Neural cell (in vitro differentiated cells): Measurements from ENCODE around the gene CACUL1. TPM values are rescaled to one million over a fixed set of nuclear protein-coding genes. Genes with fewer than 3 reads are reported as not detected.
A peak's percentile ranks its signal among the peaks of the same experiment; 100 is the strongest.

Experiments used
- H2AFZ ChIP-seq: fragments of 200-600, 300-800 bp; sonication (generic), shearing (Covaris generic); 2 replicates; pipeline ENCODE4 v1.6.0; 2014; ENCODE audit warnings: low read depth, mild to moderate bottlenecking, antibody characterized with exemption, low read length, moderate library complexity
- H3F3A ChIP-seq: fragments of 200-600 bp; shearing (Covaris generic); 2 replicates; pipeline ENCODE4 v1.6.1; 2016; ENCODE audit warnings: mild to moderate bottlenecking, moderate library complexity, mixed read lengths, antibody characterized with exemption, low read length; ENCODE audit not compliant: insufficient read depth, poor library complexity, severe bottlenecking
- H3K27ac ChIP-seq: fragments of 200-600, 300-800 bp; sonication (generic), shearing (Covaris generic); 2 replicates; pipeline ENCODE4 v1.5.1; 2014; ENCODE audit warnings: mild to moderate bottlenecking, low read length, moderate library complexity
- H3K27me3 ChIP-seq: fragments of 300-800, 200-600 bp; sonication (generic), shearing (Covaris generic); 2 replicates; pipeline ENCODE4 v1.6.0; 2014; ENCODE audit warnings: mild to moderate bottlenecking, low read depth, low read length, moderate library complexity; ENCODE audit not compliant: insufficient read depth
- H3K36me3 ChIP-seq: fragments of 300-800, 200-600 bp; sonication (generic), shearing (Covaris generic); 2 replicates; pipeline ENCODE4 v1.5.1; 2014; ENCODE audit warnings: mild to moderate bottlenecking, antibody characterized with exemption, low read length, moderate library complexity; ENCODE audit not compliant: insufficient read depth
- H3K4me2 ChIP-seq: fragments of 300-800, 200-600 bp; sonication (generic), shearing (Covaris generic); 2 replicates; pipeline ENCODE4 v1.6.0; 2014; ENCODE audit warnings: mild to moderate bottlenecking, low read length
- H3K4me3 ChIP-seq: fragments of 300-800, 200-600 bp; sonication (generic), shearing (Covaris generic); 2 replicates; pipeline ENCODE4 v1.5.1; 2014; ENCODE audit warnings: mild to moderate bottlenecking, low read length, moderate library complexity
- H3K79me2 ChIP-seq: fragments of 200-600 bp; shearing (Covaris generic); replicated peaks from 2 replicates; pipeline ENCODE4 v1.6.0; 2014; ENCODE audit warnings: mild to moderate bottlenecking, low read length, moderate library complexity; ENCODE audit not compliant: insufficient read depth
- H3K9ac ChIP-seq: fragments of 300-800, 200-600 bp; sonication (generic), shearing (Covaris generic); 2 replicates; pipeline ENCODE4 v1.6.1; 2016; ENCODE audit warnings: mild to moderate bottlenecking, low read length, mixed read lengths
- H3K9me2 ChIP-seq: fragments of 200-600 bp; shearing (Covaris generic); 2 replicates; pipeline ENCODE4 v1.6.1; 2016; ENCODE audit warnings: mild to moderate bottlenecking, low read length, mixed read lengths; ENCODE audit not compliant: insufficient read depth
- H3K9me3 ChIP-seq: fragments of 200-600, 300-800 bp; sonication (generic), shearing (Covaris generic); 2 replicates; pipeline ENCODE4 v1.6.1; 2016; ENCODE audit warnings: mild to moderate bottlenecking, mixed run types, low read length, moderate library complexity, mixed read lengths
- H4K20me1 ChIP-seq: fragments of 200-600 bp; shearing (Covaris generic); 2 replicates; pipeline ENCODE4 v1.6.1; 2016; ENCODE audit warnings: mild to moderate bottlenecking, mixed run types; ENCODE audit not compliant: insufficient read depth
- EP300 ChIP-seq: fragments of 450-650 bp; conservative IDR thresholded peaks from 2 replicates; pipeline ENCODE4 v1.6.1; 2014; ENCODE audit warnings: antibody characterized with exemption, mild to moderate bottlenecking, moderate library complexity; ENCODE audit not compliant: poor library complexity, severe bottlenecking
- POLR2AphosphoS5 ChIP-seq: IDR thresholded peaks from 2 replicates; pipeline ENCODE4 v1.6.1; 2012
- SMC3 ChIP-seq: fragments of 450-650 bp; conservative IDR thresholded peaks from 2 replicates; pipeline ENCODE4 v1.6.1; 2014; ENCODE audit warnings: antibody characterized with exemption, mild to moderate bottlenecking, moderate library complexity; ENCODE audit not compliant: poor library complexity
- TAF1 ChIP-seq: IDR thresholded peaks from 2 replicates; pipeline ENCODE4 v1.6.1; 2012; ENCODE audit warnings: low read depth
- polyA plus RNA-seq: library from polyadenylated mRNA; depleted of rRNA; stranded (reverse); fragments of >200 nt; gene quantifications from 2 replicates; pipeline ENCODE4 v1.2.3, GENCODE V29; 2014
- TF ChIP-seq, protein P1 (sequence below): IDR thresholded peaks from 2 replicates; pipeline ENCODE4 v1.6.1; 2012; ENCODE audit warnings: borderline replicate concordance

The CACUL1 gene
- polyA plus RNA-seq, 1 donor from 2014 or later = 12.8 TPM

GRCh38 chr10:118669020-118669791 is 85.6 kb downstream of the CACUL1 start:
- H3K4me2 ChIP-seq = no peak overlapping the region
- no peaks in the 10 kb centered on the region for H3K9me3 ChIP-seq
- H3K9ac ChIP-seq = no peak overlapping the region
- H2AFZ ChIP-seq = no peak overlapping the region
- no peaks in the 10 kb centered on the region for H3K27me3 ChIP-seq
- no peak overlapping the region for H3K27ac ChIP-seq
- no peaks in the 10 kb centered on the region for H3K9me2 ChIP-seq
- TF ChIP-seq POLR2AphosphoS5 (peak; percentile 12), EP300 (no peak)
- H3K4me3 ChIP-seq = peak overlapping the region; percentile 5
- no peaks in the 10 kb centered on the region for H4K20me1 ChIP-seq
- H3K36me3 ChIP-seq = no peaks in the 10 kb centered on the region
- H3F3A ChIP-seq = no peaks in the 10 kb centered on the region
- no peaks in the 10 kb centered on the region for H3K79me2 ChIP-seq

GRCh38 chr10:118668228-118668952 is 86.4 kb downstream of the CACUL1 start:
- H3K9me3 ChIP-seq = no peaks in the 10 kb centered on the region
- H3K27ac ChIP-seq = no peak overlapping the region
- H3K4me2 ChIP-seq = no peak overlapping the region
- H3K9ac ChIP-seq = no peak overlapping the region
- no peaks in the 10 kb centered on the region for H3F3A ChIP-seq
- no peak overlapping the region for H2AFZ ChIP-seq
- H3K36me3 ChIP-seq = no peaks in the 10 kb centered on the region
- H3K79me2 ChIP-seq = no peaks in the 10 kb centered on the region
- no peaks in the 10 kb centered on the region for H3K27me3 ChIP-seq
- H4K20me1 ChIP-seq = no peaks in the 10 kb centered on the region
- no peak for TF ChIP-seq SMC3
- TF ChIP-seq TAF1 = no peak
- no peak for TF ChIP-seq EP300
- TF ChIP-seq, protein P1, sequence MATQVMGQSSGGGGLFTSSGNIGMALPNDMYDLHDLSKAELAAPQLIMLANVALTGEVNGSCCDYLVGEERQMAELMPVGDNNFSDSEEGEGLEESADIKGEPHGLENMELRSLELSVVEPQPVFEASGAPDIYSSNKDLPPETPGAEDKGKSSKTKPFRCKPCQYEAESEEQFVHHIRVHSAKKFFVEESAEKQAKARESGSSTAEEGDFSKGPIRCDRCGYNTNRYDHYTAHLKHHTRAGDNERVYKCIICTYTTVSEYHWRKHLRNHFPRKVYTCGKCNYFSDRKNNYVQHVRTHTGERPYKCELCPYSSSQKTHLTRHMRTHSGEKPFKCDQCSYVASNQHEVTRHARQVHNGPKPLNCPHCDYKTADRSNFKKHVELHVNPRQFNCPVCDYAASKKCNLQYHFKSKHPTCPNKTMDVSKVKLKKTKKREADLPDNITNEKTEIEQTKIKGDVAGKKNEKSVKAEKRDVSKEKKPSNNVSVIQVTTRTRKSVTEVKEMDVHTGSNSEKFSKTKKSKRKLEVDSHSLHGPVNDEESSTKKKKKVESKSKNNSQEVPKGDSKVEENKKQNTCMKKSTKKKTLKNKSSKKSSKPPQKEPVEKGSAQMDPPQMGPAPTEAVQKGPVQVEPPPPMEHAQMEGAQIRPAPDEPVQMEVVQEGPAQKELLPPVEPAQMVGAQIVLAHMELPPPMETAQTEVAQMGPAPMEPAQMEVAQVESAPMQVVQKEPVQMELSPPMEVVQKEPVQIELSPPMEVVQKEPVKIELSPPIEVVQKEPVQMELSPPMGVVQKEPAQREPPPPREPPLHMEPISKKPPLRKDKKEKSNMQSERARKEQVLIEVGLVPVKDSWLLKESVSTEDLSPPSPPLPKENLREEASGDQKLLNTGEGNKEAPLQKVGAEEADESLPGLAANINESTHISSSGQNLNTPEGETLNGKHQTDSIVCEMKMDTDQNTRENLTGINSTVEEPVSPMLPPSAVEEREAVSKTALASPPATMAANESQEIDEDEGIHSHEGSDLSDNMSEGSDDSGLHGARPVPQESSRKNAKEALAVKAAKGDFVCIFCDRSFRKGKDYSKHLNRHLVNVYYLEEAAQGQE = no peak
- H3K9me2 ChIP-seq = no peaks in the 10 kb centered on the region
- no peak overlapping the region for H3K4me3 ChIP-seq

- no peaks in the 10 kb centered on the region for H3F3A ChIP-seq
- H3K9ac ChIP-seq = no peak overlapping the region
- H3K9me3 ChIP-seq = no peaks in the 10 kb centered on the region
- H2AFZ ChIP-seq = no peak overlapping the region
- no peaks in the 10 kb centered on the region for H3K27me3 ChIP-seq
- H3K79me2 ChIP-seq = no peaks in the 10 kb centered on the region
- no peak overlapping the region for H3K27ac ChIP-seq
- H3K4me2 ChIP-seq = no peak overlapping the region
- H4K20me1 ChIP-seq = no peaks in the 10 kb centered on the region
- H3K4me3 ChIP-seq = no peak overlapping the region
- no peaks in the 10 kb centered on the region for H3K9me2 ChIP-seq
- no peaks in the 10 kb centered on the region for H3K36me3 ChIP-seq
- TF ChIP-seq POLR2AphosphoS5 = no peak
- TF ChIP-seq SMC3 = no peak
Observed at GRCh38 chr10:118667732-118668131, 87.0 kb downstream of the CACUL1 start.
